ENCODE data around the gene DNAJB9.

DNA sequence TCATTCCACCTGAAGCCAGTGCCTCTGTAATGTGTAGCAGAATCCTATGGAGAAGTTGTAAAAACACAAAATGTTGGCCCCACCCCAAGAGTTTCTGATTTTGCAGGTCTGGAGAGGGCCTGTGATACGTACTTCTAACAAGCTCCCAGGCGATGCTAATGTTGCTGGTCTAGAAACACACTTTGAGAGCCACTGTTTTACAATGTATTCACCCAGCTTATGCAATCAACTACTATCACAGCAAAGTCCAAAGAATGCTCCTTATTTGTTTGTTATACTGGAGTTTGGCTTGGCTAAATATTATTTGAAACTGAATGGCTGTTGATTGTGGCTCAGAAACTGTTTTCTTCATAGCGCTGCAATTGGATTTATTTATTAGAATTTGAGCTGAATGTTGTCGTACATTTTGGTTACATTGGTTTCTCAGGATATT is 44.3 kb downstream of the DNAJB9 start:
- TF ChIP-seq, protein P1, sequence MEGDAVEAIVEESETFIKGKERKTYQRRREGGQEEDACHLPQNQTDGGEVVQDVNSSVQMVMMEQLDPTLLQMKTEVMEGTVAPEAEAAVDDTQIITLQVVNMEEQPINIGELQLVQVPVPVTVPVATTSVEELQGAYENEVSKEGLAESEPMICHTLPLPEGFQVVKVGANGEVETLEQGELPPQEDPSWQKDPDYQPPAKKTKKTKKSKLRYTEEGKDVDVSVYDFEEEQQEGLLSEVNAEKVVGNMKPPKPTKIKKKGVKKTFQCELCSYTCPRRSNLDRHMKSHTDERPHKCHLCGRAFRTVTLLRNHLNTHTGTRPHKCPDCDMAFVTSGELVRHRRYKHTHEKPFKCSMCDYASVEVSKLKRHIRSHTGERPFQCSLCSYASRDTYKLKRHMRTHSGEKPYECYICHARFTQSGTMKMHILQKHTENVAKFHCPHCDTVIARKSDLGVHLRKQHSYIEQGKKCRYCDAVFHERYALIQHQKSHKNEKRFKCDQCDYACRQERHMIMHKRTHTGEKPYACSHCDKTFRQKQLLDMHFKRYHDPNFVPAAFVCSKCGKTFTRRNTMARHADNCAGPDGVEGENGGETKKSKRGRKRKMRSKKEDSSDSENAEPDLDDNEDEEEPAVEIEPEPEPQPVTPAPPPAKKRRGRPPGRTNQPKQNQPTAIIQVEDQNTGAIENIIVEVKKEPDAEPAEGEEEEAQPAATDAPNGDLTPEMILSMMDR (conservative IDR thresholded peaks at IDR 0.05 in 1 of 2, IDR thresholded peaks at IDR 0.05 in 1 of 2; ENCODE audit: low read depth in 1 of 2, low read length in 2 of 2), result no peak
- TF ChIP-seq EZH2 (IDR thresholded peaks at IDR 0.05; ENCODE audit: low read length, missing control alignments), result no peak
